ENCODE results near the gene JAK3.
A peak's percentile ranks its signal among the peaks of the same experiment; 100 is the strongest.

The JAK3 gene

DNA sequence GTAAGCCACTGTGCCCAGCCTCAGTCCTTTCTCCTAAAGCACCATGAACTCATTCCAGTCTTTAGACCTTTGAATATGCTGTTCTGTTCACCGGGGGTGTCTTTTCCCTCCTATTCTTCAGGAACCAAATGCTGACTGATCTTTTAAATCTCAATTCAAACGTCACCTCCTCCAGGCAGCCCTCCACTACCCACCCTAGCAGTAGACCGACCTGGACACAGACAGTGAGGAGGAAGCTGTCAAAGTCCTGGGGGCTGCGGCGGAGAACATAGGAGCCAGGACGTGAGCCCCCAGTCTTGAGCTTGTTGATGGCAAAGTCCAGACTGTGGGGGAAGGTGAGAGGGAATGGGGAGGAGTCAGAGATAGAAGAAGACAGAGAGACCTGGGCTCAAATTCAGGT lies 7.8 kb downstream of the JAK3 start:
- TF ChIP-seq FOXP2 (optimal IDR thresholded peaks at IDR 0.05; ENCODE audit: borderline replicate concordance, extremely low read depth, extremely low read length, insufficient read depth): no peak
- no peak for TF ChIP-seq POLR2AphosphoS5 (IDR thresholded peaks at IDR 0.05; ENCODE audit: low read depth, low read length)
- no peak for TF ChIP-seq TAF1 (IDR thresholded peaks at IDR 0.05; ENCODE audit: borderline replicate concordance, insufficient read depth, low read length)
- TF ChIP-seq REST (IDR thresholded peaks at IDR 0.05; ENCODE audit: insufficient read depth in 1 of 2, low read depth in 2 of 2, low read length in 2 of 2): no peak

GRCh38 chr19:17837972-17838371 lies 9.8 kb downstream of the JAK3 start:
- TF ChIP-seq FOXP2 (optimal IDR thresholded peaks at IDR 0.05; ENCODE audit: borderline replicate concordance, extremely low read depth, extremely low read length, insufficient read depth) (no peak), TAF1 (IDR thresholded peaks at IDR 0.05; ENCODE audit: borderline replicate concordance, insufficient read depth, low read length) (no peak), SIN3A (IDR thresholded peaks at IDR 0.05; ENCODE audit: borderline replicate concordance, insufficient read depth, low read length) (no peak), POLR2AphosphoS5 (IDR thresholded peaks at IDR 0.05; ENCODE audit: low read depth, low read length) (no peak), REST (IDR thresholded peaks at IDR 0.05; ENCODE audit: insufficient read depth in 1 of 2, low read depth in 2 of 2, low read length in 2 of 2) (no peak)

DNA sequence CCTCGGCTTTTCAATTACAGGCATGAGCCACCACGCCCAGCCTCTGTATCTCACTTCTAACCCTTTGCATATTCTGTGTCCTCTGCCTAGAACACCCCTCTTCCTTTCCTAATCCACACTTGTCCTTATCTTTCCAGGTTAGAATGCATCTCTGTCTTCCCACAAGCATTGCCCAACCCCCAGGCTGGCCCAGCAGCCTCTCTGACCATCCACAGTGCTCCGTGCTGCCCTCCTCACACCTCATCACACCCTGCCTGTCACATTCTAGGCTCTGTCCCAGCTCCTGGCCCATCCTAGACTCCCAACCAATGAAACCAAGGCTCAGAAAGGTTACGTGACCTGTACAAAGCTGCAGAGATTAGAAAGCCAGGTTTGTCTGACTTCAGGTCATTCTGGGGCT lies 11.3 kb downstream of the JAK3 start:
- TF ChIP-seq SIN3A (IDR thresholded peaks at IDR 0.05; ENCODE audit: borderline replicate concordance, insufficient read depth, low read length) (no peak), REST (IDR thresholded peaks at IDR 0.05; ENCODE audit: insufficient read depth in 1 of 2, low read depth in 2 of 2, low read length in 2 of 2) (no peak), POLR2AphosphoS5 (IDR thresholded peaks at IDR 0.05; ENCODE audit: low read depth, low read length) (no peak), FOXP2 (optimal IDR thresholded peaks at IDR 0.05; ENCODE audit: borderline replicate concordance, extremely low read depth, extremely low read length, insufficient read depth) (no peak), TAF1 (IDR thresholded peaks at IDR 0.05; ENCODE audit: borderline replicate concordance, insufficient read depth, low read length) (no peak)

DNA sequence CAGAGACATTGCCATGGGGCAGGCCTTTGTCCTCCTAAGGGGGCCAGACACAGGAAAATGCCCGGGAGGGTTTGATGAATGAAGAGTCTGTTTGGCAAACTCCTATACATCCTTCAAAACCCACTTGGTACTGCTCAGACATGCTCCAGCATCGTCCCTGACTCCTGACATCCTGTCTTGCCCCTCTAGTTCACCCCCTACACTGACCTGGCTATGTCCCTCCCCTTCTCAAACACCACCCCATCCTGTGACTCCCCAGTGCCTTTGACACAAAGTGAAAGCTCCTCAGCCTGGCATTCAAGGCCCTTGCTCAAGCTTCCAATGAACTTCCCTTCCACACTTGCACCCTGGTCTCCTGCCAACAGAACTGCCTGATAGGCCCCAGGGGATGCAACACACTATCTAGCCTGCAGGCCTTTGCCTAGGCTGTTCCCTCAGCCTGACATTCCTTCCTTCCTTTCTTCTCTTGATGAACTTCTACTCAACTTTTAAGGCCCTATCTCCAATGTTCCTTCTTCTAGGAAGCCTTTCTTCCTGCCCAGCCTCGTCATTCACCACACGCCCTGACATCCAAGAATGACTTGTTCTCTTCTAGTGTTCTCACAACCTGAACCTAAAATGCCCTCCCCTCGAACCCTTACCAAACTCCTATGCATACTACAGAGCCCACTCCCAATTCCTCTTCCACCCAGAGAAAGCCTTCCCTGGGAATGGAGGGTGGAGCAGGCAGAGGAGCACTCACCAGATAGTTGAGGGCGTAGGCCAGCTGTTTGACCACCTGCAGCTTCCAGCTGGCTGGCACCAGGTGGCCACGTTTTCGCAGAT lies 12.4 kb downstream of the JAK3 start:
- TF ChIP-seq TAF1 (IDR thresholded peaks at IDR 0.05; ENCODE audit: borderline replicate concordance, insufficient read depth, low read length) (no peak), REST (IDR thresholded peaks at IDR 0.05; ENCODE audit: insufficient read depth in 1 of 2, low read depth in 2 of 2, low read length in 2 of 2) (no peak), SIN3A (IDR thresholded peaks at IDR 0.05; ENCODE audit: borderline replicate concordance, insufficient read depth, low read length) (no peak), POLR2AphosphoS5 (IDR thresholded peaks at IDR 0.05; ENCODE audit: low read depth, low read length) (no peak), FOXP2 (optimal IDR thresholded peaks at IDR 0.05; ENCODE audit: borderline replicate concordance, extremely low read depth, extremely low read length, insufficient read depth) (peak; percentile 14)

All from PFSK-1 (cell line).